GM23248 (cell line): ENCODE measurements around the gene SH2D5.

Source experiments
- EZH2 ChIP-seq: fragments of 200-600 bp; sonication (generic); IDR thresholded peaks from 2 replicates; pipeline ENCODE4 v1.6.1; 2018; ENCODE audit warnings: antibody characterized with exemption, mild to moderate bottlenecking; ENCODE audit not compliant: insufficient read depth, poor library complexity, severe bottlenecking
- EZH2phosphoT487 ChIP-seq: fragments of 200-600 bp; sonication (generic); IDR thresholded peaks from 2 replicates; pipeline ENCODE4 v1.6.1; 2018; ENCODE audit warnings: antibody characterized with exemption, moderate library complexity, mild to moderate bottlenecking, low read depth; ENCODE audit not compliant: insufficient read depth

DNA sequence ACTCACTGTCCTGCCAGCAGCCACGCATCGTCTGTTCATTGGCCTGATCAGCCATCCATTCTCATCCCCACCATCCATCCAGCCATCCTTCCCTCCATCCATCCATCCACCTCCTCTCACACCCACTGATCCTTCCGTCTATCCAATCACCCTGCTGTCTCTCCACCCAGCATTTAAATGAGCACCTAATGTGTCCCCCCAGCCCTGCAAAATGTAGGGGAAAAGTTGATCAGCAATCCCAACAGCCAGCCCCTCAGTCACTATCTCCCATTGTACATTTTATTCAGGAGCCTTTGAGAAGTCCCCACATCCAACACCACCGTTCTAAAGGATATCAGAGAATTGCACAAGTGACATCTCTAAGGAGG lies 60.3 kb downstream of the SH2D5 start:
- TF ChIP-seq EZH2 (no peak), EZH2phosphoT487 (no peak)
